Astrocyte of the spinal cord (primary cell): Measurements from ENCODE around the gene ZNF692.
A peak's percentile ranks its signal among the peaks of the same experiment; 100 is the strongest.
"Not testable (repeated sequence)": the region's sequence is repeated elsewhere in the genome, so short reads cannot be mapped to it uniquely, and the experiment has no call there.

Source experiments
- DNase-seq: peaks from one replicate; pipeline ENCODE4 v3.0.0; 2011; ENCODE audit warnings: low read depth, low spot score
- H3K4me3 ChIP-seq: 2 replicates; pipeline ENCODE4 v1.5.1; 2011; ENCODE audit warnings: low read depth, mild to moderate bottlenecking, low read length, moderate library complexity
- CTCF ChIP-seq: IDR thresholded peaks from 2 replicates; pipeline ENCODE4 v1.5.1; 2012; ENCODE audit warnings: low read depth, mild to moderate bottlenecking, low read length, inconsistent platforms
- in situ Hi-C: cut with HindIII; loops from 2 replicates; pipeline ENCODE4 v1.10.0; 2017; ENCODE audit warnings: low sequenced_read_pairs

ZNF692 gene

GRCh38 chr1:248890549-248891498 lies 31.9 kb upstream of the ZNF692 start:
- TF ChIP-seq CTCF, result no peak
- in situ Hi-C loops, result no loop called here
- no peak for DNase-seq
- H3K4me3 ChIP-seq, result no peak overlapping the region

GRCh38 chr1:248889914-248890243 lies 31.0 kb upstream of the ZNF692 start:
- H3K4me3 ChIP-seq, DNase-seq, in situ Hi-C loops: not testable (repeated sequence)

- no peak overlapping the region for H3K4me3 ChIP-seq
- DNase-seq, result peak; percentile 22
- in situ Hi-C loops, result no loop called here
- TF ChIP-seq CTCF, result no peak
These were observed 27.5 kb upstream of the ZNF692 start for GRCh38 chr1:248886237-248886895.

GRCh38 chr1:248885646-248886045 lies 26.8 kb upstream of the ZNF692 start:
- no peak for DNase-seq
- in situ Hi-C loops, result no loop called here
- no peak overlapping the region for H3K4me3 ChIP-seq
- no peak for TF ChIP-seq CTCF

- in situ Hi-C loops, result no loop called here
- DNase-seq, result no peak
- peak; percentile 11 for TF ChIP-seq CTCF
These were observed 25.9 kb upstream of the ZNF692 start for GRCh38 chr1:248884632-248885295.

GRCh38 chr1:248882427-248882826 lies 23.5 kb upstream of the ZNF692 start:
- H3K4me3 ChIP-seq, DNase-seq, in situ Hi-C loops: not testable (repeated sequence)

More at GRCh38 chr1:248884632-248885295, 25.9 kb upstream of the ZNF692 start:
- no peak overlapping the region for H3K4me3 ChIP-seq

- in situ Hi-C loops, result no loop called here
- no peak overlapping the region for H3K4me3 ChIP-seq
- no peak for TF ChIP-seq CTCF
- no peak for DNase-seq
These were observed 22.4 kb upstream of the ZNF692 start for GRCh38 chr1:248881261-248881660.
